HCT116 (cell line): ENCODE measurements around the gene ARL15. TPM values are rescaled to one million over a fixed set of nuclear protein-coding genes. Genes with fewer than 3 reads are reported as not detected.

Experiments used
- ATAC-seq: fragments of 200-7000 bp; cut with Tn5 transposase; 2 replicates; pipeline ENCODE4 v1.9.1; 2020; ENCODE audit warnings: mild to moderate bottlenecking, moderate library complexity
- BruUV-seq: library from RNA; stranded (reverse); fragments of 400-500 nt; replicated peaks from 2 replicates; lab custom pipeline; 2021; lab: Mats Ljungman, UMichigan
- CTCF ChIA-PET: fragments of 300-600 bp; sonication (Branson Sonifier 250); formaldehyde crosslinking; loops from one replicate; lab custom pipeline; 2021; ENCODE audit warnings: antibody characterized with exemption; lab: Charles Lee
- POLR2A ChIA-PET: fragments of 300-600, 350-600 bp; sonication (Branson Sonifier 250); formaldehyde crosslinking; loops from one replicate; lab custom pipeline; 2021; ENCODE audit warnings: antibody characterized with exemption; lab: Charles Lee
- RAD21 ChIA-PET, 2 experiments: fragments of 300-600 bp; sonication (Branson Sonifier 250); formaldehyde crosslinking; loops; one replicate each; lab custom pipeline; 2023; ENCODE audit warnings: low total read pairs in 2 of 2; ENCODE audit not compliant: uncharacterized antibody in 2 of 2, unreplicated experiment in 2 of 2, low non-redundant PET in 1 of 2; lab: Charles Lee
- DNase-seq: peaks from one replicate; pipeline ENCODE4 v3.0.0-alpha.2; 2010; ENCODE audit warnings: low read depth, low spot score
- H2AFZ ChIP-seq: fragments of 200-600 bp; shearing (Covaris generic), sonication (generic); 2 replicates; pipeline ENCODE4 v1.6.1; 2017; ENCODE audit warnings: low read depth, mixed run types, mixed read lengths, antibody characterized with exemption, low read length; ENCODE audit not compliant: poor library complexity, severe bottlenecking
- H3K27ac ChIP-seq: 2 replicates; pipeline ENCODE4 v1.5.1; 2012; ENCODE audit warnings: low read depth, low read length
- H3K27me3 ChIP-seq: fragments of 200-600 bp; sonication (generic); 2 replicates; pipeline ENCODE4 v1.6.1; 2016; ENCODE audit warnings: mixed run types, low read length, mixed read lengths; ENCODE audit not compliant: insufficient read depth
- H3K36me3 ChIP-seq, 2 experiments: fragments of 200-500 bp in 1 of 2; fragments of 200-600 bp in 1 of 2; sonication (Bioruptor generic) in 1 of 2; sonication (generic) in 1 of 2; 2 replicates each; pipeline versions ENCODE4 v1.5.1 to v1.6.1; 2014 to 2016; ENCODE audit warnings: low read length in 2 of 2, inconsistent platforms in 1 of 2, mixed read lengths in 1 of 2, mixed run types in 1 of 2; ENCODE audit not compliant: insufficient read depth in 2 of 2, control insufficient read depth in 1 of 2
- H3K4me1 ChIP-seq, 2 experiments: fragments of 200-600 bp in 1 of 2; sonication (generic) in 1 of 2; 2 replicates each; pipeline versions ENCODE4 v1.5.1 to v1.6.1; 2012 to 2017; ENCODE audit warnings: low read length in 2 of 2, inconsistent platforms in 1 of 2, mild to moderate bottlenecking in 1 of 2, mixed read lengths in 1 of 2, mixed run types in 1 of 2, moderate library complexity in 1 of 2; ENCODE audit not compliant: insufficient read depth in 2 of 2, control insufficient read depth in 1 of 2
- H3K4me2 ChIP-seq: fragments of 200-600 bp; sonication (generic); 2 replicates; pipeline ENCODE4 v1.6.1; 2017; ENCODE audit warnings: mixed run types, low read length, mixed read lengths
- H3K4me3 ChIP-seq, 2 experiments: fragments of 200-600 bp in 1 of 2; sonication (generic) in 1 of 2; replicated peaks in 1 of 2; 2 replicates each; pipeline ENCODE4 v1.5.1; 2011 to 2016; ENCODE audit warnings: low read length in 2 of 2, control low read depth in 1 of 2, low read depth in 1 of 2, mild to moderate bottlenecking in 1 of 2, mixed read lengths in 1 of 2, mixed run types in 1 of 2
- H3K79me2 ChIP-seq: fragments of 200-600 bp; sonication (generic); 2 replicates; pipeline ENCODE4 v1.6.1; 2017; ENCODE audit warnings: mild to moderate bottlenecking, mixed run types, low read length, moderate library complexity, mixed read lengths; ENCODE audit not compliant: insufficient read depth
- H3K9ac ChIP-seq: fragments of 200-600 bp; sonication (generic); 2 replicates; pipeline ENCODE4 v1.6.1; 2016; ENCODE audit warnings: low read length, mixed read lengths
- H3K9me2 ChIP-seq: fragments of 200-600 bp; sonication (generic), shearing (Covaris generic); 2 replicates; pipeline ENCODE4 v1.6.1; 2017; ENCODE audit warnings: mixed run types, mild to moderate bottlenecking, moderate library complexity; ENCODE audit not compliant: insufficient read depth
- H3K9me3 ChIP-seq, 2 experiments: fragments of 200-500 bp in 1 of 2; fragments of 200-600 bp in 1 of 2; sonication (Bioruptor generic) in 1 of 2; sonication (generic) in 1 of 2; 2 replicates each; pipeline ENCODE4 v1.6.1; 2014 to 2017; ENCODE audit warnings: low read length in 2 of 2, mixed read lengths in 2 of 2, inconsistent platforms in 1 of 2, low read depth in 1 of 2, mild to moderate bottlenecking in 1 of 2, mixed run types in 1 of 2, moderate library complexity in 1 of 2; ENCODE audit not compliant: control insufficient read depth in 1 of 2, insufficient read depth in 1 of 2
- H4K20me1 ChIP-seq: fragments of 200-600 bp; sonication (generic), shearing (Covaris generic); 2 replicates; pipeline ENCODE4 v1.6.1; 2017; ENCODE audit warnings: mixed run types, mild to moderate bottlenecking, moderate library complexity; ENCODE audit not compliant: insufficient read depth
- CBX3 ChIP-seq: IDR thresholded peaks from 2 replicates; pipeline ENCODE4 v1.6.1; 2012; ENCODE audit warnings: low read depth
- CEBPB ChIP-seq: IDR thresholded peaks from 2 replicates; pipeline ENCODE4 v1.6.1; 2012; ENCODE audit warnings: low read depth
- EGR1 ChIP-seq: IDR thresholded peaks from 2 replicates; pipeline ENCODE4 v1.6.1; 2012; ENCODE audit warnings: low read depth
- EZH2 ChIP-seq: fragments of 200-600 bp; sonication (generic); IDR thresholded peaks from 2 replicates; pipeline ENCODE4 v1.6.1; 2017; ENCODE audit warnings: antibody characterized with exemption, mixed run types
- FOSL1 ChIP-seq: IDR thresholded peaks from 2 replicates; pipeline ENCODE4 v1.6.1; 2012; ENCODE audit warnings: low read depth
- POLR2AphosphoS5 ChIP-seq: IDR thresholded peaks from 2 replicates; pipeline ENCODE4 v1.6.1; 2011; ENCODE audit warnings: mild to moderate bottlenecking, low read depth, low read length, moderate library complexity
- REST ChIP-seq: IDR thresholded peaks from 2 replicates; pipeline ENCODE4 v1.6.1; 2012; ENCODE audit warnings: low read depth
- SIN3A ChIP-seq: IDR thresholded peaks from 2 replicates; pipeline ENCODE4 v1.6.1; 2012; ENCODE audit warnings: low read depth
- SP1 ChIP-seq: IDR thresholded peaks from 2 replicates; pipeline ENCODE4 v1.6.1; 2012; ENCODE audit warnings: low read depth
- ZBTB33 ChIP-seq: IDR thresholded peaks from 2 replicates; pipeline ENCODE4 v1.6.1; 2011; ENCODE audit warnings: mild to moderate bottlenecking, low read length, moderate library complexity; ENCODE audit not compliant: insufficient replicate concordance; ENCODE audit errors: extremely low read depth
- ZFX ChIP-seq: fragments of 450-650 bp; IDR thresholded peaks from 2 replicates; pipeline ENCODE4 v1.6.1; 2017
- ZNF274 ChIP-seq: fragments of 200-500 bp; sonication (Bioruptor generic); IDR thresholded peaks from 2 replicates; pipeline ENCODE4 v1.6.1; 2014; ENCODE audit warnings: mild to moderate bottlenecking, low read depth, low read length, inconsistent platforms
- intact Hi-C: fragments of 100-400 bp; cut with micrococcal nuclease; formaldehyde crosslinking; loops from 2 replicates; pipeline ENCODE4 v1.10.0; 2022
- total RNA-seq: library from RNA; stranded (reverse); gene quantifications from one replicate; pipeline ENCODE4 v1.2.1, GENCODE V29; 2021; ENCODE audit not compliant: unreplicated experiment
- TF ChIP-seq, protein P1 (sequence below), 3 experiments: fragments of 200-600 bp in 1 of 3; sonication (generic) in 1 of 3; IDR thresholded peaks in 2 of 3; conservative IDR thresholded peaks in 1 of 3; 2 replicates each; pipeline ENCODE4 v1.5.1; 2012 to 2017; ENCODE audit warnings: low read depth in 2 of 3, low read length in 2 of 3, antibody characterized with exemption in 1 of 3, borderline replicate concordance in 1 of 3, control low read depth in 1 of 3, mild to moderate bottlenecking in 1 of 3, mixed read lengths in 1 of 3, mixed run types in 1 of 3, moderate library complexity in 1 of 3; ENCODE audit not compliant: insufficient read depth in 1 of 3

The ARL15 gene
- total RNA-seq, 1 experiment from 2014 or later = 15.0 TPM

- Histone ChIP-seq H3K4me1 (peaks cover 0 to 8% of the 10 kb centered on the region in 2 experiments; a peak in 2 of 4 replicates), H2AFZ (no peak overlapping the region), H3K27me3 (no peaks in the 10 kb centered on the region), H3K36me3 (no peaks in the 10 kb centered on the region), H3K4me3 (no peak overlapping the region), H3K9ac (no peak overlapping the region), H3K9me3 (peaks cover 0 to 9% of the 10 kb centered on the region in 2 experiments; a peak in 1 of 4 replicates), H3K27ac (no peak overlapping the region), H3K4me2 (no peak overlapping the region), H3K9me2 (no peaks in the 10 kb centered on the region), H3K79me2 (no peaks in the 10 kb centered on the region), H4K20me1 (no peaks in the 10 kb centered on the region)
- DNase-seq = no peak
- intact Hi-C loops = no loop called here
- ChIA-PET RAD21 (no interaction called here), POLR2A (no interaction called here), CTCF (no interaction called here)
- TF ChIP-seq FOSL1 = no peak
- no peak for TF ChIP-seq CEBPB
- no peak for TF ChIP-seq POLR2AphosphoS5
- no peak for TF ChIP-seq ZNF274
- TF ChIP-seq SP1 = no peak
- no peak for TF ChIP-seq ZFX
- TF ChIP-seq, protein P1, sequence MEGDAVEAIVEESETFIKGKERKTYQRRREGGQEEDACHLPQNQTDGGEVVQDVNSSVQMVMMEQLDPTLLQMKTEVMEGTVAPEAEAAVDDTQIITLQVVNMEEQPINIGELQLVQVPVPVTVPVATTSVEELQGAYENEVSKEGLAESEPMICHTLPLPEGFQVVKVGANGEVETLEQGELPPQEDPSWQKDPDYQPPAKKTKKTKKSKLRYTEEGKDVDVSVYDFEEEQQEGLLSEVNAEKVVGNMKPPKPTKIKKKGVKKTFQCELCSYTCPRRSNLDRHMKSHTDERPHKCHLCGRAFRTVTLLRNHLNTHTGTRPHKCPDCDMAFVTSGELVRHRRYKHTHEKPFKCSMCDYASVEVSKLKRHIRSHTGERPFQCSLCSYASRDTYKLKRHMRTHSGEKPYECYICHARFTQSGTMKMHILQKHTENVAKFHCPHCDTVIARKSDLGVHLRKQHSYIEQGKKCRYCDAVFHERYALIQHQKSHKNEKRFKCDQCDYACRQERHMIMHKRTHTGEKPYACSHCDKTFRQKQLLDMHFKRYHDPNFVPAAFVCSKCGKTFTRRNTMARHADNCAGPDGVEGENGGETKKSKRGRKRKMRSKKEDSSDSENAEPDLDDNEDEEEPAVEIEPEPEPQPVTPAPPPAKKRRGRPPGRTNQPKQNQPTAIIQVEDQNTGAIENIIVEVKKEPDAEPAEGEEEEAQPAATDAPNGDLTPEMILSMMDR (IDR thresholded peaks at IDR 0.05 in 2 of 3, conservative IDR thresholded peaks at IDR 0.05 in 1 of 3; ENCODE audit: borderline replicate concordance in 1 of 3, insufficient read depth in 1 of 3, low read depth in 2 of 3, low read length in 2 of 3) = no peak
- TF ChIP-seq EGR1 = no peak
- TF ChIP-seq CBX3 = no peak
- TF ChIP-seq REST = no peak
- no peak for TF ChIP-seq EZH2
- no peak for TF ChIP-seq SIN3A
- TF ChIP-seq ZBTB33 = no peak
- no peak for ATAC-seq
- BruUV-seq = no TSS peak
Observed at GRCh38 chr5:54017580-54017979, 292.8 kb downstream of the ARL15 start.
